Tibial nerve (tissue), 3 donors: ENCODE measurements around the gene PRTFDC1.

ENCODE experiments used
- POLR2A ChIP-seq, 2 donors: fragments of 450-650 bp; IDR thresholded peaks; one replicate each; pipeline ENCODE4 v1.6.1; 2017; ENCODE audit warnings: antibody characterized with exemption in 2 of 2, mild to moderate bottlenecking in 2 of 2, moderate library complexity in 2 of 2
- TF ChIP-seq, protein P1 (sequence below), 5 experiments: fragments of 200-600 bp in 3 of 5; fragments of 450-650 bp in 2 of 5; sonication (generic) in 3 of 5; IDR thresholded peaks; one replicate each; pipeline ENCODE4 v1.5.1; 2016 to 2019; ENCODE audit warnings: antibody characterized with exemption in 5 of 5, mild to moderate bottlenecking in 3 of 5, moderate library complexity in 2 of 5

DNA sequence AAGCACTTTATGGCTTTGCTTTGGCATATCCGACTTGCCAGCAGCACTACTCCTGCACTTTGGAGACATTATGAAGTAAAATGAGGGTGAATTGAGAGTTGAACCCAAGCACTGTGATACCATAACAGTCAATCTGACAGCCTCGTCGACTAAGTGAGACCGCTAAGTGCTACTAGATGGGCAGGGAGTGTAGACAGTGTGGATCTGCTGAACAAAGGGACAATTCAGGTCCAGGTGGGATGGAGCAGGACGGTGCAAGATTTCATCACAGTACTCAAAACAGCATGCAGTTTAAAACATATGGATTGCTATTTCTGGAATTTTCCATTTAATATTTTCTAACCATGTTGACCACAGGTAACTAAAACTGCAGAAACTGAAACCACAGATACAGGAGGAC, 20.8 kb upstream of the PRTFDC1 start:
- TF ChIP-seq, protein P1, sequence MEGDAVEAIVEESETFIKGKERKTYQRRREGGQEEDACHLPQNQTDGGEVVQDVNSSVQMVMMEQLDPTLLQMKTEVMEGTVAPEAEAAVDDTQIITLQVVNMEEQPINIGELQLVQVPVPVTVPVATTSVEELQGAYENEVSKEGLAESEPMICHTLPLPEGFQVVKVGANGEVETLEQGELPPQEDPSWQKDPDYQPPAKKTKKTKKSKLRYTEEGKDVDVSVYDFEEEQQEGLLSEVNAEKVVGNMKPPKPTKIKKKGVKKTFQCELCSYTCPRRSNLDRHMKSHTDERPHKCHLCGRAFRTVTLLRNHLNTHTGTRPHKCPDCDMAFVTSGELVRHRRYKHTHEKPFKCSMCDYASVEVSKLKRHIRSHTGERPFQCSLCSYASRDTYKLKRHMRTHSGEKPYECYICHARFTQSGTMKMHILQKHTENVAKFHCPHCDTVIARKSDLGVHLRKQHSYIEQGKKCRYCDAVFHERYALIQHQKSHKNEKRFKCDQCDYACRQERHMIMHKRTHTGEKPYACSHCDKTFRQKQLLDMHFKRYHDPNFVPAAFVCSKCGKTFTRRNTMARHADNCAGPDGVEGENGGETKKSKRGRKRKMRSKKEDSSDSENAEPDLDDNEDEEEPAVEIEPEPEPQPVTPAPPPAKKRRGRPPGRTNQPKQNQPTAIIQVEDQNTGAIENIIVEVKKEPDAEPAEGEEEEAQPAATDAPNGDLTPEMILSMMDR (IDR thresholded peaks at IDR 0.05) = no peak
- no peak for TF ChIP-seq POLR2A (IDR thresholded peaks at IDR 0.05)
